GM18907 (cell line): ENCODE data around the gene PRRT2.

Experiments used
- ATAC-seq: cut with Tn5 transposase; IDR thresholded peaks from one replicate; pipeline ENCODE4 v1.9.1; 2021; ENCODE audit warnings: mild to moderate bottlenecking, moderate library complexity; ENCODE audit not compliant: unreplicated experiment

PRRT2 gene

DNA sequence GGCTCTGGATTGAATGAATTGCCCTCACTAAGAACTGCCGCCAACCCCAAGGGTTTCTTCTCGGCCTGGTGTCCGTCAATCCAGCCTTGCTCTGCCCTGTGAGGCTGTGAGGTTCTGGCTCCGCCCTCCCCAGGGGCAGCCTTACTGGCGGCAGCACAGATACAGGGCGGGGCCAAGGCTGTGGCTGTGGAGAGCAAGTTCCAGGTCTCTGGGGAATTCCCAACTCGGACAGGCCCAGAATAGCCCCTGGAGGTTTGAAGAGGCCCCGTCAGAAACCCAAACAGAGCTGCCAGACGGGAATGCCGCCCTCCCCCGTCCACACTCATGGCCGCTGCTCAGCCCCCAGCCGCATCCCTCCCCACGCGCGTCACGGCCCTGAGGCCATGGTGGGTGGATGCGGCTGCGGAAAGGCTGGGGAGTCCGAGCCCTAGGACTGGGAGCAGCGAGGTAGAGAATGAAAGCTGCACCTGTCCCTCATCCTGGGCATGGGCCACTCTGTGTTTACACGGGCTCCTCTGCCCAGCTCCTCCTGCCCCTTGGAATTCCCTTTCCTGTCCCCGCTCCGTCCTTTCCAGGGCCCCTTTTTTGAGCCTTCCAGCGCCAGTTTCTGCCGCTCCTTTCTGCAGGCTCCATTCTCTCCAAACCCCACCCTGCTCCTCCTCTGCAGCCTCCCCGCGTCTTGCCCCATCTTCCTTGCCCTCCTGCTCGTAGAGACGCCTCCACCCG lies 660 bp upstream of the PRRT2 start:
- ATAC-seq, result peak; percentile 30

DNA sequence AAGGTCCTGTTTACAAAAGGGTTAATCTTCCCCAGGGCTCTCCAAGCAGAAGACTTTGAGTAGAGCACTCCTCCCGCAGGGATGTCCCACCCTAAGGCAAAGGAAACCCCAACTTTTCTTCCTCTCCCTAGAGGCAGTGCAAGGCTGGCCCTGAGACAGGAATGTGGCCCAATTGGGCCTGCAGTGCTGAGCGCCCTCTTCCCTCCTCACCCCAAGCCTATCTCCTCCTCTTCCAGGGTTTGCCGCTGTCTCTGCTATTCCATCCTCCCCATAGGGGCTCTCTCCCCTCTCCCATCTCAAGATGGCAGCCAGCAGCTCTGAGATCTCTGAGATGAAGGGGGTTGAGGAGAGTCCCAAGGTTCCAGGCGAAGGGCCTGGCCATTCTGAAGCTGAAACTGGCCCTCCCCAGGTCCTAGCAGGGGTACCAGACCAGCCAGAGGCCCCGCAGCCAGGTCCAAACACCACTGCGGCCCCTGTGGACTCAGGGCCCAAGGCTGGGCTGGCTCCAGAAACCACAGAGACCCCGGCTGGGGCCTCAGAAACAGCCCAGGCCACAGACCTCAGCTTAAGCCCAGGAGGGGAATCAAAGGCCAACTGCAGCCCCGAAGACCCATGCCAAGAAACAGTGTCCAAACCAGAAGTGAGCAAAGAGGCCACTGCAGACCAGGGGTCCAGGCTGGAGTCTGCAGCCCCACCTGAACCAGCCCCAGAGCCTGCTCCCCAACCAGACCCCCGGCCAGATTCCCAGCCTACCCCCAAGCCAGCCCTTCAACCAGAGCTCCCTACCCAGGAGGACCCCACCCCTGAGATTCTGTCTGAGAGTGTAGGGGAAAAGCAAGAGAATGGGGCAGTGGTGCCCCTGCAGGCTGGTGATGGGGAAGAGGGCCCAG lies 1.0 kb downstream of the PRRT2 start:
- no peak for ATAC-seq

DNA sequence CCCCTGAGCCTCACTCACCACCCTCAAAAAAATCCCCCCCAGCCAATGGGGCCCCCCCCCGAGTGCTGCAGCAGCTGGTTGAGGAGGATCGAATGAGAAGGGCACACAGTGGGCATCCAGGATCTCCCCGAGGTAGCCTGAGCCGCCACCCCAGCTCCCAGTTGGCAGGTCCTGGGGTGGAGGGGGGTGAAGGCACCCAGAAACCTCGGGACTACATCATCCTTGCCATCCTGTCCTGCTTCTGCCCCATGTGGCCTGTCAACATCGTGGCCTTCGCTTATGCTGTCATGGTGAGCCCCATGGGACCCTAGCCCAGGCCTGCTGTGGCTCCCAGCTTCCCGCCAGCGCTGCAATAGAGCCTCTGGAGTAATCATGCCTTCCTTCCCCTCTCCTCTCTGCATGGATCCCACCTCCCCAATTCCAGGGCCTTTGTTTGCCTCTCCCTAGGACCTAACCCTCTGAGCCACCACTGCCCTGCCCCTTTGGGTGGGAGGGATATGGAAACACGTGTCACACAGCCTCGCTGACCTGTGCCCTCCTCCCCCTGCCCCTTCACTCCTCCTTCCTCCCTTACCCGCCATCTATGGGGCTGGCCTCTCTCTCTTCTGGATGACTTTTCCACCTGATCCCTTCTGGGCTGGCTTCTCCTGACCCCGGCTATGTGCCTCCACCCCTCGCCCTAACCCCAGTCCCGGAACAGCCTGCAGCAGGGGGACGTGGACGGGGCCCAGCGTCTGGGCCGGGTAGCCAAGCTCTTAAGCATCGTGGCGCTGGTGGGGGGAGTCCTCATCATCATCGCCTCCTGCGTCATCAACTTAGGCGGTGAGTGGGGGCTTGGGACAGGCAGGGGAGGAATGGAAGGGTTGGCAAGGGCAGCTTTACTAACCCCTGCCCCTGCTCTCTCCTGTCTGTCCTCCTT lies 1.9 kb downstream of the PRRT2 start:
- ATAC-seq, result no peak

DNA sequence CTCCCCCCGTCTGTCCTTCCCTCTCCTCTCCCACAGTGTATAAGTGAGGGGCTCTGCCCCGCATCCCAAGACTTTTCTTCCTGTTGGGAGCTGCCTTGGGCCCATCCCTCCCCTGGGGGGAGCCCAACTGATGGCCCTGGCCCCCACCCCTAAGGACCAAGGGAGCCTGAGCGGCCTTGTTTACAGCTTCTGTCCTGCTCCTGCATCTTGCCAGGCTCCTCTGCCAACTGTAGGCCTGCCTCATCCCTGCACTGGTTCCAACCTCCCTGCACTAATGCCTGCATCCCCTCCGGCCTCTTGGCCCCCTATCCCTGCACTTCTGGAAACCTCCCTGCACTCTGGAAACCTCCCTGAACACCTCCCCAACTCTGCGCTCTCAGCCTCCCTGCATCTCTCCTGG lies 2.6 kb downstream of the PRRT2 start:
- ATAC-seq, result no peak

DNA sequence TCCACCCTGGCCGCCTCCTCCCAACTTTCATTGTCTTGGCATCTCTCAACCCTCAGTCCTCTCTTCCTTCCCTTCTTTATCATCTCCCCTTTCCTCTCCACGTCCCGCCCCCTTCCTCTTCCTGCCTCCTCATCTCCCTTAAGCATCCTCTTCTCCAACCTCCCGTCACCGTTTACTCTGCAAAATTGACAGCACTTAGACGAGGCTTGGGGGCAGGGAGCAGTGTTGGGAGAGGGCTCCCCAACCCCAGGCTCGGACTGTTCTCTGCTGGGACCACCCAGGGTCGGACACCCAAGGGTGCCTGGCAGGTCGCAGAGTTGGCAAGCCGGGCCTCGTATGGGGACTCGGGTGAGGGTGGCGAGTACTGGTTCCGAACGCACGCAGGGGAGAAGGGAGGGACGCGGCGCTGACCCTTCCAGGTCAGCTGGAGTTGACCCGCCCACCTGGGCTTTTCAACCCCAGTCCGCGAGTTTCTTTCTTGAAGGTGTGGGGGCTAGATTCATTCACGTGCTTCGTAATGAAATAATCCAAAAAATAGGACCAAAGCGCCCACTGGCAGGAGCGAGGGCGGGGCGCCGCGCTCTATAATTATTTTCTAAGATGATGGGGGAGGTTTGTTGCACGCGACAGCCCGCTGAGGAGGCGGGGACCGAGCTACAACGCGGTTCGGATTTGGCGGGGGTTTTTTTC lies 3.2 kb downstream of the PRRT2 start:
- ATAC-seq, result no peak

DNA sequence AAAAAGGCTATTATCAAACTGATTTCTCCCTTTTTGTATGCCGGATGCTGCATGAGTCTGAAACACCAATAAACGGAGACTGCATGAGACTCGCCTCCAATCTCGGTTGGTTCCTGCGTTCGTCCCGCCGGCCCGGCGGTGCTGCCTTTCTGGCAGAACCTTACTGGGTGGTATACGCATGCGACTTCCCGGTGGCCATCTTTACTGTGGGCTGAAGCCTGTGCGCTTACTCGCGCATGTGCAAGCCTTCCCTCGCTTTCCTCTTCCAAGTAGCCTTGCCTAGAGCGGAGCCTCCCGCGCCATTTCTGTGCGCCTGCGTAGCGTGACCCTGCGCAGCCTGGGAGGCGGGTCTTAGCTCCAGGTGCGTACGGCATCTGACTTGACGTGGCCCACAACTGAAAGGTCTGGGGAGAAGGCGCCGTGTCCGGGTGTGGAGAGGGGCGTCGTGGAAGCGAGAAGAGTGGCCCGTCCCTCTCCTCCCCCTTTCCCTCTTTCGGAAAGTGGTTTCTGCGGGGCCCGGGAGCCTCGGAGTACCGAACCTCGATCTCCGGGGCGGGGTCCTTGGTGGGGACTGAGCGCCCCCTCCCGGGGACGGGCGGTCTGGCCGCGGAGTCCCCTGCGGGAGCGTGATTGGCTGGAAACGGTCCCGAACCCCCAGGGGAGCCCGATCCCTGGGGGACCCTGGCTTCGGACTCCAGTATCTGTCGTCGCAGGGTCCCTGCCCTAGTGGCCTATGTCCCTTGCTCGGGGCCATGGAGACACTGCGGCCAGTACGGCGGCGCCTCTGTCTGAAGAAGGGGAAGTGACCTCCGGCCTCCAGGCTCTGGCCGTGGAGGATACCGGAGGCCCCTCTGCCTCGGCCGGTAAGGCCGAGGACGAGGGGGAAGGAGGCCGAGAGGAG lies 4.0 kb downstream of the PRRT2 start, which contains the start of gene PAGR1:
Gene PAGR1, plus strand, starts transcription at position 360 of the 901 bp plus-strand sequence. Its CDS starts 374 bp downstream, at position 734.
- peak; percentile 65 for ATAC-seq

DNA sequence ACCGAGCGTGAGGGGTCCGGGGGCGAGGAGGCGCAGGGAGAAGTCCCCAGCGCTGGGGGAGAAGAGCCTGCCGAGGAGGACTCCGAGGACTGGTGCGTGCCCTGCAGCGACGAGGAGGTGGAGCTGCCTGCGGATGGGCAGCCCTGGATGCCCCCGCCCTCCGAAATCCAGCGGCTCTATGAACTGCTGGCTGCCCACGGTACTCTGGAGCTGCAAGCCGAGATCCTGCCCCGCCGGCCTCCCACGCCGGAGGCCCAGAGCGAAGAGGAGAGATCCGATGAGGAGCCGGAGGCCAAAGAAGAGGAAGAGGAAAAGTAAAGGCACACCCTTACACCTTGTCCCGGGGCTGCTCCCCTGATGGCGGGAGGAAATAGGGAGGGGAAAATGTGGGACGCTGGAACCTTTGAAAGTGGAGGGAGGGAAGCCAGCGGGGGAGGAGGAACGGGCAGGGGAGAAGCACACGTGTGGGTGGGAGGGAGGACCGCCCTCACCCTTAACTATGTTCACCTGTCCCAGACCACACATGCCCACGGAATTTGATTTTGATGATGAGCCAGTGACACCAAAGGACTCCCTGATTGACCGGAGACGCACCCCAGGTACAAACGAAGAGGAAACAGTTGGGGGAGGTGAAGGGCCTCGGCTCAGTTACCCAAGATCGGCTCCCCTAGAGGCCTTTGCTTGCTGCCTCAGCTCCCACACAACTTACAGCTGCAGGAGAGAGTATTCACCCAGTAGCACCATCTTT lies 4.9 kb downstream of the PRRT2 start:
- ATAC-seq, result peak; percentile 18

DNA sequence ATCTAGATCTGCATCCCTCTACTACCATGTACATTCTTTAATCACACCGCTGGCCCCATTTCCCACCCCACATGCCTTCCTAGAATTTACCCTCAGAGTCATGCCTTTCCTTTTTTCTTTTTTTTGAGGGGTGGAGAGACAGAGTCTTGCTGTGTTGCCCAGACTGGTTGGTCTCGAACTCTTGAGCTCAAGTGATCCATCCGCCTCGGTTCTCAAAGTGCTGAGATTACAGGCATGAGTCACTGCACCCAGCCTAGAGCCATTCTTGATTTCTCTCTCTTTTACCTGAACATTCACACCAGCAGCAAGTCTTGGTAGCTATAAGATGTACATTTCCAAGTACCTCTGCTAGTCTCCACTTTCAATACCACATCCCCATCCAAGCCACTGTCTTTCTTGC lies 6.1 kb downstream of the PRRT2 start:
- no peak for ATAC-seq

DNA sequence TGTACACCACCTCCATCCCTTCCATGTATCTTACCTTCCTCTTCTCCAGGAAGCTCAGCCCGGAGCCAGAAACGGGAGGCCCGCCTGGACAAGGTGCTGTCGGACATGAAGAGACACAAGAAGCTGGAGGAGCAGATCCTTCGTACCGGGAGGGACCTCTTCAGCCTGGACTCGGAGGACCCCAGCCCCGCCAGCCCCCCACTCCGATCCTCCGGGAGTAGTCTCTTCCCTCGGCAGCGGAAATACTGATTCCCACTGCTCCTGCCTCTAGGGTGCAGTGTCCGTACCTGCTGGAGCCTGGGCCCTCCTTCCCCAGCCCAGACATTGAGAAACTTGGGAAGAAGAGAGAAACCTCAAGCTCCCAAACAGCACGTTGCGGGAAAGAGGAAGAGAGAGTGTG lies 7.5 kb downstream of the PRRT2 start:
- ATAC-seq, result no peak

DNA sequence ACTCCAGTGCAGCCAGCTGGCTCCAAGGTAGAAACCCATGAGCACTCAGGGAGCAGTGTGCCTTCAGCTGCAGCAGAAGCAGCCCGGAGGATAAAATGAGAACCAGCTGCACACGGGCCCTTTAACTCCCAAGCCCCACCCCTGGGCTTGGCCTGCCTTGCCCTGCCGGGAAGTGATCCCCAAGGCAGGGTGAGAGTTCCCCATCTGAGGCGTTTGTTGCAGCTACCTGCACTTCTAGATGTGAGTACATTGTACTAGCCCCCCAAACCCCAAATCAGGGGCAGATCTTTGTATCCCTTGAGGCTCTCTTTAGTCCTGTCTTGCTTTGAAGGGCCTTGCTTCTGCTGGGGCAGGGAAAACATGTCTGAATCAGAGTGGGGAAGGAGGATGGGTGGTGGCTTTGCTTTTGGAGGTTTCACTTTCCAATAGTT lies 8.3 kb downstream of the PRRT2 start, which contains the start of gene MVP:
Gene MVP, plus strand, starts transcription at position 192 of the 431 bp plus-strand sequence. CDS start 10,088 bp downstream, outside the sequence.
- ATAC-seq, result no peak

DNA sequence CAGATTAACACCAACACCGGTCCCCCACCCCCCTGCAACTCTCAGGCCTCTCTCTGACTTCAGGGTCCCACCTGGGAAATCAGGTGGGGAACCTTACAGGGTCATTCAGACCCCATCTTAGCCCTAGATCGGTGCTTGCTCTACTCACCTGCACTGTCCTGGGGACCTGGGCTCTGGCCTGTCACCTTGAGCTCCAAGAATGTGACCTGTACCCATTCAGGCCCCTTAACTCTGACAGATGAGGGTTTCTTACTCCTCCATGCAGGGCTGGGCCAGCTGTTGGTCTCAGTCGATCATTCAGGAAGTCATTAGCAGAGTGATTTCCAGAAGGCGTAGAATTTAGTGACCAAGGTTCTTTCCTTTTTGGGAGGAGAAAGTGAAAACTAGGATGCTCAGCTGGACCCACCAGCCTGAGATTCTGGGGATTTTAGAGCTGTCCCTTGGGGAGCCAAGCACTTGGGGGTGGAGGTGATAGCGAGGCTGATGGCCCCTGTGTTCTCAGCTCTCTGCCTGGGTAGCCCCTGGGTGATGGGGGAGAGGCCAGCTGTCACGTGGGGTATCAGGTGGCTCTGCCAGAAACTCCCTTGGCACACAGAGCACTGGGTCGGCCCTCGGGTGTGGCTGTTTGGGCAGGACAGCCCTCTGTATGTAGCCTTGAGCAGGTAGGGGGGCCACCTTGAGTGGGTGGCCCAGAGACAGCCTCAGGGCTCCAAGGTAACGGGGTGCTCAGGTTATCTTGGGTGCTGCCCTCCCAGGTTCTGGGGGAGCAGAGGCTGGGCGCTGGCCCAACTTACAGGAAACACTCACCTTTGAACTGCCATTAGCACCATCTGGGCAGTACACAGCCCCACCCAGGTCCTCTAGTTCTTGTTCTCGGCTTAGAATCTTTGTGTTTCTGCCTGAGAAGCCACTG lies 9.0 kb downstream of the PRRT2 start:
- ATAC-seq, result peak; percentile 58

DNA sequence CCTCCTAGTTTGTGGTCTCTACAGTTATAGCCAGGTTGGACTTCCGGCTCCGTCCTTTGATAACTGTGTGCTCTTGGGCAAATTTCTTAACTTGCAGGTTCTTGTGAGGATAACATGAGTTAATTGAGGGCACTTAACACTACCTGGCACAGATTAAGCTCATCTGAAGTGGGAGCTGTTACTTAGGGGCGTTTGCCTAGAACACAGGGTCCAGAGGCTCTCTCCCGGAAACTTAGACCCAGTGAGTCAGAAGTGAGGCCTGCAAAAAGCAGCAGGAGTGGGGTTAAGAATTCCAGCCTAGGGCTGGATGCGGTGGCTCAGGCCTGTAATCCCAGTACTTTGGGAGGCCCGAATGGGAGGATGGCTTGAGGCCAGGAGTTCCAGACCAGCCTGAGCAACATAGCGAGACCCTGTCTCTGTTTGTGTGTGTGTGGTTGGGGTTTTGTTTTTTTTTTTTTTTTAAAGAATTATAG lies 9.7 kb downstream of the PRRT2 start:
- ATAC-seq, result no peak

DNA sequence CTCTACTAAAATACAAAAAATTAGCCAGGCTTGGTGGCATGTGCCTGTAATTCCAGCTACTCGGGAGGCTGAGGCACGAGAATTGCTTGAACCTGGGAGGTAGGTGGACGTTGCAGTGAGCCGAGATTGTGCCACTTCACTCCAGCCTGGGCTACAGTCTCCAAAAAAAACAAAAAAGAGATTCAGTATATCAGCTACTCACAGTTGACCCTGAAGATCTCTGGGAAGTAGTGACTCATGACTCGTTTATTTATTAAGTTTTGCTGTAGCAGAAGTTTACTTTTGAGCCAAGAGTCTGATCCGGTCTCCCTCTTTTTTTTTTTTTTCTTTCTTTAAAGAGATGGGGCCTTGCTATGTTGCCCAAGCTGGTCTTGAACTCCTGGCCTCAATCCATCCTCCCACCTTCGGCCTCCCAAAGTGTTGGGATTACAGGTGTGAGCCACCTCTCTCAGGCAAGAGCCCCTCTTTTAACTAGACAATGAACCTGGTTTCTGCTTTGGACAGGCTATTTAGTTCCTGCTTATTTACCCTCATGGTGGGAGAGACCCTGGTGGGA lies 12.7 kb downstream of the PRRT2 start:
- no peak for ATAC-seq

DNA sequence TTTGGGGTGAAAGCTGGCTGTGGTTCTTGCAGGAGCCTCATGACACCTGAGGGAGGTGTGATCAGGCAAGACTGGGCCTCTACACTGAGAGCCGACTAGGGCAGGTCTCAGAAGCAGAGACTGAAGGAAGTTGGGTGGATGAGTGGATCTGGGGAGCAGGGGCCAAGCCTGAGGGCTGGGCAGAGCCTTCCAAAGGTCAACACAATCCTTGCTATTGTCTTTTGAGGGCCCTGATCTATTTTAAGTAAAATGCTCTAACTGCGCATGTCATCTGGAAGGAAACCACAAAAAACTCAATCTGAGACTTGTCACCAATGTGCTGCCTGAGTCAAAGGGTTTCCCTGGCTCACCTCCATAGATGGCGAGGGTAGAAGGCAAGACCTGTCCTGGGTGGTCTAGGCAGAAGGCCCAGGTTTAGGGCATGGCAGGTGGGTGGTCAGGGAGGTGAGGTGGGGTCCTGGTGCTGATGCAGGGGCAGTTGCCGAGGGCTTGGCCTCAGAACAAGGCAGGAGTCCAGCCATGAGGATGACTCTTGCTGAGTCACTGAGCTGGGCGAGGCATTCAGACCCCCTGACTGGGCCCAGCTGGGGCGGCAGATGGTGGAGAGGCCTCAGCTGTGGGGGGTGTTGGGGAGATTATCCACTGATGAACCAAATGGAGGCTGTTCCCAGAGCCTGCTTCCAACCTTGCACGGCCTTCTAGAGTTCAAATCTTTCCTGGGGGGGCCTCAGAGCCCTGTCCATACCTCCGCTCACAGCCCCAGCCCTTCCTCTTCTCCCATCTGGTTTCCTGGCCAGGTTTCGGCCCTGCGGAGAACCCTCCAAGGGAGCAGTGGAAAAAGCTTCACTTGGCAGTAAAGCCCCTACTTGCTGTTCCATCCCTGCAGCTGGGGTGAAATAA lies 13.4 kb downstream of the PRRT2 start:
- ATAC-seq, result no peak

DNA sequence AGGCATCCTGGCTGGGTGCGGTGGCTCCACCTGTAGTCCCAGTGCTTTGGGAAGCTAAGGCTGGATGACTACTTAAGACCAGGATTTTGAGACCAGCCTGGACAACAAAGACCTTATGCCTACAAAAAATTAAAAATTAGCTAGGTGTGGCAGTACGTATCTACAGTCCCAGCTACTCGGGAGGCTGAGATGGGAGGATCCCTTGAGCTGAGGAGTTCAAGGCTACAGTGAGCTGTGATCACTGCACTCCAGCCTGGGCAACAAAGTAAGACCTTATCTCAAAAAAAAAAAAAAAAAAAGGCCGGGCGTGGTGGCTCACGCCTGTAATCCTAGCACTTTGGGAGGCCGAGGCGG lies 14.3 kb downstream of the PRRT2 start:
- ATAC-seq, result no peak

DNA sequence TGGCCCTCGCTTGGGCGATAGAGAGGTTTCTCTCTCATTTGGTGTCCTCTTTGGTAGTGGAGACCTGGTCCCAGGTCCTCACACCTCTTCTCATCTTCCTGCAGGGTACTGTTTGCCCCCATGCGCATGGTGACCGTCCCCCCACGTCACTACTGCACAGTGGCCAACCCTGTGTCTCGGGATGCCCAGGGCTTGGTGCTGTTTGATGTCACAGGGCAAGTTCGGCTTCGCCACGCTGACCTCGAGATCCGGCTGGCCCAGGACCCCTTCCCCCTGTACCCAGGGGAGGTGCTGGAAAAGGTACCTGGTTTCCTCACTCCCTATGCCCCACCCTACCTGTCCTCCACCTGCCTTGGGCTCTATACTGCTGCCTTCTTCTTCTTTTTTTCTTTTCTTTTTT lies 18.8 kb downstream of the PRRT2 start:
- ATAC-seq, result no peak
